ENCODE results near the gene PITPNM3.

- TF ChIP-seq POLR2AphosphoS5 (IDR thresholded peaks at IDR 0.05) (no peak), CTCF (IDR thresholded peaks at IDR 0.05 in 8 of 11, conservative IDR thresholded peaks at IDR 0.05 in 3 of 11) (no peak)
Measured at GRCh38 chr17:6576038-6576785, 19.9 kb upstream of the PITPNM3 start.

All from spleen (tissue), 7 donors.